Ishikawa (cell line): ENCODE measurements around the gene FLAD1.

Experiments used
- CEBPB ChIP-seq: IDR thresholded peaks from 2 replicates; pipeline ENCODE4 v1.6.1; 2012
- CREB1 ChIP-seq: IDR thresholded peaks from 2 replicates; pipeline ENCODE4 v1.6.1; 2012; ENCODE audit warnings: low read depth
- EGR1 ChIP-seq: IDR thresholded peaks from 2 replicates; pipeline ENCODE4 v1.6.1; 2012
- EP300 ChIP-seq: IDR thresholded peaks from 2 replicates; pipeline ENCODE4 v1.6.1; 2012; ENCODE audit warnings: borderline replicate concordance
- FOXM1 ChIP-seq: IDR thresholded peaks from 2 replicates; pipeline ENCODE4 v1.6.1; 2012; ENCODE audit warnings: low read depth, borderline replicate concordance
- MAX ChIP-seq: IDR thresholded peaks from 2 replicates; pipeline ENCODE4 v1.6.1; 2012
- NFIC ChIP-seq: IDR thresholded peaks from 2 replicates; pipeline ENCODE4 v1.6.1; 2012
- RAD21 ChIP-seq: IDR thresholded peaks from 2 replicates; pipeline ENCODE4 v1.6.1; 2012; ENCODE audit warnings: low read depth
- REST ChIP-seq: IDR thresholded peaks from 2 replicates; pipeline ENCODE4 v1.6.1; 2012; ENCODE audit warnings: low read depth, mild to moderate bottlenecking
- TAF1 ChIP-seq: IDR thresholded peaks from 2 replicates; pipeline ENCODE4 v1.6.1; 2012; ENCODE audit warnings: low read depth, mild to moderate bottlenecking
- TCF12 ChIP-seq: IDR thresholded peaks from 2 replicates; pipeline ENCODE4 v1.6.1; 2012; ENCODE audit warnings: low read depth
- TEAD4 ChIP-seq: IDR thresholded peaks from 2 replicates; pipeline ENCODE4 v1.6.1; 2012
- USF1 ChIP-seq: IDR thresholded peaks from 2 replicates; pipeline ENCODE4 v1.6.1; 2012
- YY1 ChIP-seq: IDR thresholded peaks from 2 replicates; pipeline ENCODE4 v1.6.1; 2012; ENCODE audit warnings: low read depth
- ZBTB7A ChIP-seq: IDR thresholded peaks from 2 replicates; pipeline ENCODE4 v1.6.1; 2012; ENCODE audit warnings: low read depth

The FLAD1 gene

GRCh38 chr1:155035936-155036335, 52.8 kb downstream of the FLAD1 start:
- TF ChIP-seq REST (no peak), TEAD4 (no peak), FOXM1 (no peak), TCF12 (no peak), EGR1 (no peak), USF1 (no peak), NFIC (no peak), MAX (no peak), CEBPB (no peak), TAF1 (no peak), EP300 (no peak), CREB1 (no peak), ZBTB7A (no peak), YY1 (no peak), RAD21 (no peak)

GRCh38 chr1:155037043-155037442, 53.9 kb downstream of the FLAD1 start:
- no peak for TF ChIP-seq EGR1
- TF ChIP-seq TCF12: no peak
- no peak for TF ChIP-seq EP300
- TF ChIP-seq TEAD4: no peak
- no peak for TF ChIP-seq FOXM1
- no peak for TF ChIP-seq ZBTB7A
- TF ChIP-seq TAF1: no peak
- TF ChIP-seq CEBPB: no peak
- TF ChIP-seq RAD21: no peak
- no peak for TF ChIP-seq YY1
- no peak for TF ChIP-seq CREB1
- TF ChIP-seq NFIC: no peak
- no peak for TF ChIP-seq REST
- TF ChIP-seq MAX: no peak
- TF ChIP-seq USF1: no peak

- TF ChIP-seq CREB1 (no peak), TCF12 (no peak), FOXM1 (no peak), EP300 (no peak), TEAD4 (no peak), TAF1 (no peak), NFIC (no peak), USF1 (no peak), CEBPB (no peak), EGR1 (no peak), YY1 (no peak), RAD21 (no peak), ZBTB7A (no peak), REST (no peak)
These were observed 54.8 kb downstream of the FLAD1 start for GRCh38 chr1:155037851-155038441.
